ENCODE results near the gene PRKCZ. TPM values are rescaled to one million over a fixed set of nuclear protein-coding genes. Genes with fewer than 3 reads are reported as not detected.

Gene PRKCZ
- total RNA-seq, 2 donors from 2014 or later, result 9.6 to 10.9 TPM

GRCh38 chr1:2028870-2029560, 21.2 kb upstream of the PRKCZ start:
- Histone ChIP-seq H3K4me1 (no peaks in the 10 kb centered on the region), H3K27ac (no peak overlapping the region), H3K9me3 (no peaks in the 10 kb centered on the region), H3K4me3 (no peak overlapping the region), H3K27me3 (no peaks in the 10 kb centered on the region), H3K36me3 (replicated peaks in 1 of 2; ENCODE audit: insufficient read depth in 1 of 2, low read depth in 2 of 2) (no peaks in the 10 kb centered on the region)
- DNase-seq, result no peak
- no peak for TF ChIP-seq CTCF (IDR thresholded peaks at IDR 0.05)
- TF ChIP-seq POLR2A (IDR thresholded peaks at IDR 0.05), result no peak
- WGBS, 2 donors, result 68% methylated on average over 25 of the region's 26 CpGs; no CpG with 5 or more reads in 1 of the 2 donors
- no peak for ATAC-seq
- intact Hi-C loops (cut with DNase I), result no loop called here

- no peaks in the 10 kb centered on the region for H3K27me3 ChIP-seq
- no peak for ATAC-seq
- intact Hi-C loops (cut with DNase I), result no loop called here
- H3K9me3 ChIP-seq, result no peaks in the 10 kb centered on the region
- TF ChIP-seq POLR2A (IDR thresholded peaks at IDR 0.05), result no peak
- TF ChIP-seq CTCF (IDR thresholded peaks at IDR 0.05), result no peak
- WGBS, 2 donors, result 81 to 83% methylated on average over 9 to 13 of the region's 15 CpGs
- no peaks in the 10 kb centered on the region for H3K4me1 ChIP-seq
- no peak overlapping the region for H3K4me3 ChIP-seq
- H3K36me3 ChIP-seq (replicated peaks in 1 of 2; ENCODE audit: insufficient read depth in 1 of 2, low read depth in 2 of 2), result no peaks in the 10 kb centered on the region
- H3K27ac ChIP-seq, result no peak overlapping the region
- no peak for DNase-seq
These were observed 20.6 kb upstream of the PRKCZ start for GRCh38 chr1:2029561-2029960.

GRCh38 chr1:2030076-2030871, 19.9 kb upstream of the PRKCZ start:
- Histone ChIP-seq H3K36me3 (replicated peaks in 1 of 2; ENCODE audit: insufficient read depth in 1 of 2, low read depth in 2 of 2) (no peaks in the 10 kb centered on the region), H3K27me3 (no peaks in the 10 kb centered on the region), H3K9me3 (no peaks in the 10 kb centered on the region), H3K27ac (no peak overlapping the region), H3K4me1 (no peaks in the 10 kb centered on the region), H3K4me3 (no peak overlapping the region)
- no peak for ATAC-seq
- TF ChIP-seq CTCF (IDR thresholded peaks at IDR 0.05) (no peak), POLR2A (IDR thresholded peaks at IDR 0.05) (no peak)
- DNase-seq, result no peak
- intact Hi-C loops (cut with DNase I), result no loop called here
- WGBS, 2 donors, result 64 to 78% methylated on average over 5 to 32 of the region's 42 CpGs

GRCh38 chr1:2031546-2032540, 18.4 kb upstream of the PRKCZ start:
- ATAC-seq, result no peak
- Histone ChIP-seq H3K27me3 (no peaks in the 10 kb centered on the region), H3K4me3 (no peak overlapping the region), H3K36me3 (replicated peaks in 1 of 2; ENCODE audit: insufficient read depth in 1 of 2, low read depth in 2 of 2) (no peaks in the 10 kb centered on the region), H3K4me1 (no peaks in the 10 kb centered on the region), H3K9me3 (no peaks in the 10 kb centered on the region), H3K27ac (no peak overlapping the region)
- no peak for TF ChIP-seq CTCF (IDR thresholded peaks at IDR 0.05)
- no peak for TF ChIP-seq POLR2A (IDR thresholded peaks at IDR 0.05)
- intact Hi-C loops (cut with DNase I), result no loop called here
- WGBS, 2 donors, result 64 to 77% methylated on average over 12 to 24 of the region's 33 CpGs
- DNase-seq, result no peak
